Kidney epithelial cell (primary cell): ENCODE measurements around the gene FRRS1. TPM values are rescaled to one million over a fixed set of nuclear protein-coding genes. Genes with fewer than 3 reads are reported as not detected.

Source experiments
- DNase-seq: peaks from one replicate; pipeline ENCODE4 v3.0.0-alpha.2; 2010; ENCODE audit warnings: low read depth
- H3K27me3 ChIP-seq: 2 replicates; pipeline ENCODE4 v1.6.0; 2011; ENCODE audit warnings: low read length; ENCODE audit not compliant: control insufficient read depth, insufficient read depth
- H3K36me3 ChIP-seq: 2 replicates; pipeline ENCODE4 v1.5.1; 2011; ENCODE audit warnings: low read length; ENCODE audit not compliant: control insufficient read depth, insufficient read depth
- H3K4me3 ChIP-seq: 2 replicates; pipeline ENCODE4 v1.5.1; 2011; ENCODE audit warnings: low read depth, mild to moderate bottlenecking, control low read depth, low read length
- CTCF ChIP-seq: IDR thresholded peaks from 2 replicates; pipeline ENCODE4 v1.5.1; 2011; ENCODE audit warnings: mild to moderate bottlenecking, moderate library complexity, low read length, control low read depth, inconsistent platforms; ENCODE audit not compliant: insufficient read depth, poor library complexity, severe bottlenecking
- total RNA-seq: library from RNA; depleted of rRNA; stranded (reverse); fragments of >200 nt; gene quantifications from 2 replicates; pipeline ENCODE4 v1.2.3, GENCODE V29; 2015

FRRS1 gene
- total RNA-seq, 1 donor from 2014 or later = 2.7 TPM

GRCh38 chr1:99727575-99728185, 38.8 kb downstream of the FRRS1 start:
- no peaks in the 10 kb centered on the region for H3K36me3 ChIP-seq
- H3K27me3 ChIP-seq = no peaks in the 10 kb centered on the region
- TF ChIP-seq CTCF = no peak
- no peak overlapping the region for H3K4me3 ChIP-seq
- no peak for DNase-seq

GRCh38 chr1:99726818-99727217, 39.6 kb downstream of the FRRS1 start:
- no peaks in the 10 kb centered on the region for H3K27me3 ChIP-seq
- H3K36me3 ChIP-seq = no peaks in the 10 kb centered on the region
- no peak for DNase-seq
- no peak for TF ChIP-seq CTCF
- H3K4me3 ChIP-seq = no peak overlapping the region

- Histone ChIP-seq H3K27me3 (no peaks in the 10 kb centered on the region), H3K4me3 (no peak overlapping the region), H3K36me3 (no peaks in the 10 kb centered on the region)
- no peak for TF ChIP-seq CTCF
- no peak for DNase-seq
Observed at GRCh38 chr1:99726407-99726806, 40.0 kb downstream of the FRRS1 start.

GRCh38 chr1:99725996-99726395, 40.4 kb downstream of the FRRS1 start:
- Histone ChIP-seq H3K36me3 (no peaks in the 10 kb centered on the region), H3K27me3 (no peaks in the 10 kb centered on the region), H3K4me3 (no peak overlapping the region)
- DNase-seq = no peak
- no peak for TF ChIP-seq CTCF

GRCh38 chr1:99723251-99723650, 43.2 kb downstream of the FRRS1 start:
- no peak for TF ChIP-seq CTCF
- Histone ChIP-seq H3K27me3 (no peaks in the 10 kb centered on the region), H3K4me3 (no peak overlapping the region), H3K36me3 (no peaks in the 10 kb centered on the region)
- DNase-seq = no peak

- DNase-seq = no peak
- no peaks in the 10 kb centered on the region for H3K36me3 ChIP-seq
- no peaks in the 10 kb centered on the region for H3K27me3 ChIP-seq
- no peak overlapping the region for H3K4me3 ChIP-seq
- TF ChIP-seq CTCF = no peak
Observed at GRCh38 chr1:99717005-99717404, 49.4 kb downstream of the FRRS1 start.
